HG02981 (cell line): Measurements from ENCODE around the gene FHL2.

Experiments
- ATAC-seq: cut with Tn5 transposase; IDR thresholded peaks from one replicate; pipeline ENCODE4 v1.9.1; 2021; ENCODE audit warnings: mild to moderate bottlenecking, moderate library complexity; ENCODE audit not compliant: unreplicated experiment

FHL2 gene, protein sequence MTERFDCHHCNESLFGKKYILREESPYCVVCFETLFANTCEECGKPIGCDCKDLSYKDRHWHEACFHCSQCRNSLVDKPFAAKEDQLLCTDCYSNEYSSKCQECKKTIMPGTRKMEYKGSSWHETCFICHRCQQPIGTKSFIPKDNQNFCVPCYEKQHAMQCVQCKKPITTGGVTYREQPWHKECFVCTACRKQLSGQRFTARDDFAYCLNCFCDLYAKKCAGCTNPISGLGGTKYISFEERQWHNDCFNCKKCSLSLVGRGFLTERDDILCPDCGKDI

DNA sequence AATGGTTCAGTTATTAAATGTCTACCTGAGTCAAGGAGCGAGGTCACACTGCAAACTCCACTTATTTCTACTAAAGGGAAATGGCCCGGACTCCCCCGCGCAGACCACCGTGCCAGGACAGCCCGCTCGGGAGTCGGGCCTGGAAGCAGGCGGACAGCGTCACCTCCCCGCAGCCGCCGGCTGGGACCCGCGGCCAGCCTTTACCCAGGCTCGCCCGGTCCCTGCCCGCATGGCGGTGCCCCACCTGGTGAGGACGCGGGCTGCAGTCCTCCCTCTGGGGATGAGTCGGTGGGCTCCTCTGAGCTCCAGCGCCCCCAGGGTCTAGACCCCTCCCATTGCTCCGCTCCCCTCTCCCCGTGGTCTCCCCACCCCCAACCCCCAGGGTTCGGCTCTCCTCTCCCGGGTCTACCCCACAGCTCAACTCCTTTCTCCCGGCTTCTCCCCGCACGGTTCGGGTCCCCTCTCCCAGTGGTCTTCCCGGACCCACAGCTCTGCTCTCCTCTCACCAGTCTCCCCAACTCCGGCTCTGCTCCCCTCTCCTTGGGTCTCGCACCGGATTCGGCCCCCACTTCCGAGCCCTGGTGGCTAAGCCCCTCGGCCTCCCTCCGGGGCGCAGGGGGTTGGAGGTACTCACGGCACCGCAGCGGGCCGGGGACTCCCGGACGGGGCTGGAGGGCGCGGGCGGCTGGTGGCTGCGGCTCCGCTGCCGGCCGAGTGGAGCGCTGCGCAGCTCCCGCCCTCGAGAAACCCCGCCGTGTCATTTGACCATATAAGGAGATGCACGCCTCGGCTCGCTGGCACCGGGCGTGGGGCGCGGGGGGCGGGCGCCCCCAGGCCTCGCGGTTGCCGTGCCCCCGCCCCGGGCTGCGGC is at the start of gene FHL2:
FHL2 (minus strand) TSS at position 716 of the 871 bp plus-strand sequence. CDS start 12,535 bp downstream, outside the sequence.
- ATAC-seq, result peak; percentile 100

DNA sequence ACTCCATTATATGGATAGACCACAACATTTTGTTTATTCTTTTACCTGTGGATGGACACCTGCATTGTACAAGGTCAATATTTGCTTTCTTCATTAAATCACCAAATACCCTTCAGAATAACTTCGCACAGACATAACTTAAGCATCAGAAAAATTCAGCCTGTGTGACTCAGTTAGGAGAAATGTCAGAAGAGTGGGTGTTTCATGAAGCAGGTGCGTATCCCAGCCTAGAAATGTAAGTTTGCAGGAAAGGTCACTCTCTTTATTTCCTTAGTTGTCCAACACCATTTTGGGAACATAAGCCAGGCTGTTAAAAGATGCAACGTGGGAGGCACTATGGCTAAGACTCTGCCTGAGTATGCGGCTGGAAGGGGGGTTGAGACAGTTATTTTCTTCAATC is 48.6 kb upstream of the FHL2 start:
- ATAC-seq, result no peak

DNA sequence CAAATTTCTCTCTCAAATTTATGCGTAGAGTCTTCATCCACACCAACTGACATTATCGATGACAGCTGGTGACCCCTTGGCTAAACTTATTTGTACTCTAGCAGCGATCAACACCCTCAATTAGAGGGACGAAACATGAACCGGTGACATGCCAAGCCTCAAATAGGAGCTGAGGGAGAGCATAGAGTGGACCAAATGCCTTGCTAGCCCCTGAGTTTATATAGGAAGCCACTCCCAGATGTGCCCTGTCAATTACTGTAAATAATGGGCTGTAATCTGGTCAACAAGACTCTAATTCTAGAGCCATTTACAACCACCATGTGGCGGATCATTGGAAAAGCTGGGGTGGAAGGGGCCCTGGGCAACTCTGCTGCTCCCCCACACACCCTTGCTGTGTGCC is 47.6 kb upstream of the FHL2 start:
- ATAC-seq, result no peak

DNA sequence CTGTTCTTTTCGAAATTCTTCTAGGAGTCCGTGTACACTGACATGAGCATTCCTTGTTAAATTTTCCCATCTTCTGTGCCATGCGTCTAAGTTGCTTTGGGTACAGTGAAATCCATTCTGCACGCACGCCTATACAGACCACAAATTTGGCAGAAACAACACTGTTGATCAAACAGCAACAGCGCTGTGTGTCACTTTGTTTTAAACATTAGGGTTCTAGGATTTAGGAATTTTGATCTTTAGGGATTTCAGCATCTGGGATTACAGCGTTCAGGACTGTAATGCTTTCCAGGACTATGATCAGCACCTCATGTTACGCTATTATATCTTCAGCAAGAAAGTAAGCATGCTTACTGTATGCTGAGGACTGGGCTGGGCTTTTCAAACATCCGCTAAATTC is 47.1 kb upstream of the FHL2 start:
- no peak for ATAC-seq

DNA sequence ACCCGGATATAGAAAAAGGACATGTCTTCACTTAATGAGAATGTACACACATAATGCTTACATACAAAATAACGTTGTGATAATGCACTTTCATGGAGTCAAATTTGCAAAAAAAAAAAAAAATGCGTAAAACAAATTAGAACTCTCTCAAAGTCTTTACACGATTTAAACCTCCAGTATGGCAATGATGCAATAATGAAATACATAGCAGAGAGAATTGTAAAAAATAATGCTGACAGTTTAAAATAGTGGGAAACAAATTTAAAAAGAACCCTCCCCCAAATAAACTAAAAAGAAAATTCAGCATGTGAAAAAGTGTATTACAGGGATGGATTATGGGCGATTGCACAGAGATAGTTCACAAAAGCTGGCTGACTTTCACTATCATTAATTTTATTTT is 46.6 kb upstream of the FHL2 start:
- no peak for ATAC-seq

DNA sequence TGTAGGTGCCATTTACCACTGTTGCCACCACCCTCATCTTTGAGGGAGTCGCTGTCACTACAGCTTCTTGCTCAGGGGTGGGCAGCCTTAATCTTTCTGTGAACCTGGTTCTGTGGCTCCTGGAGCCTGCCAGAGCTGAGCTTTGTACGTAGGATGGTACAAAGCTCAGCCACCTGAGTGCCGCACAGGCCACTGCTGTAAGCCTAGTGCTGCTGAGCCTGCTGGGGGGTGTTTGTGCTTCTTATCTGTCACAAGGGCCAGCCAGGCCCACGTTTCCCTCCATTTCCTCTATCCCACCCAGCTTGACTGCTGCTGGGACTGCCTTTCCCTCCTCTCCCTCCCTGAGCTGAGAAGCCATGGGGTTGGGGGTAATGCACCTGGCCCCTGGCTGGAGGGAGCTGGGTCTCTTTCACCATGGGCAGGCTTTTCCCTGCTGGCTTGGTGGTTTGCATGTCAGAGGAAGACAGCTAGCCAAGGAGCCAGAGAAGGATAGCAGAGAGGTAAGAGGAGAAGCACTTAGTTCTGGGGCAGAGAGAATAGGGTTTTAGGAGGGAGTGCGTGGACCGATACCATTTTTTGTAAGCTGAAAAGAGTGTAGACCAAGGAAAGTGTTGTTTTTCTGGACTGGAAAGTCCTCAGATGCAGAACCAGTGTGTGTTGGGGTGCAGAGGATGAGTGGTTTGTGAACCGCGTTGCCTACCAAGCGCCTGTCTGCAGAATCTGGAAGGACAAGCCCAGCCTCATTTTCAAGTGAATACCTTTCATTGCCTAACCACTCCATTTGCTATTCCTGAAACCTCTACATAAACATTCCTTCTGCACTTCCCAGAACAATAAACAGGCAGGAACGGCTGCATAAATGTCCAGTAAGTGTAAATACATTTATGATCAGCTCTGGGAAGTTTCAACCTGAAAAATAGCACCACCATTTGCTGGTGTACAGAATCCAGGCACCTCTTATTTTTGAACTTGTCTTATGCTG is 45.1 kb upstream of the FHL2 start:
- no peak for ATAC-seq

DNA sequence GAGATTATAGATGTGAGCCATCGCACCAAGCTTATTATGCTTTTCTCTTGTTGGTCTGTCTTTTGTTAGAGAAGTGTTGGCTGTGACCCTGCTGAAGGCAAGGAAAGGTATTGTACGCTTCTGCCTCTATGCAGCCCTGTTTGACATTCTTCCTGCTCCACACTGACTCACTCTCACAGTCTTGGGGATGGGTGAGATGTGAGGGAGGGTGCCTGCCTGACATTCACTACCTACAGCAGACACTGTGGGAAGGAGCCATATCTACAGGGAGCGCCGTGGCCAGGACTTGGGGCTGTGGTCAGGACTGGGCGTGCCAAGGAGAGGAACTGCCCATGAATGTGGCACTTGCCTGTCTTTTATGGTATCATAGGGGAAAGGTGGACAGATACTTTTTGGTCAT is 43.9 kb upstream of the FHL2 start:
- ATAC-seq, result no peak

DNA sequence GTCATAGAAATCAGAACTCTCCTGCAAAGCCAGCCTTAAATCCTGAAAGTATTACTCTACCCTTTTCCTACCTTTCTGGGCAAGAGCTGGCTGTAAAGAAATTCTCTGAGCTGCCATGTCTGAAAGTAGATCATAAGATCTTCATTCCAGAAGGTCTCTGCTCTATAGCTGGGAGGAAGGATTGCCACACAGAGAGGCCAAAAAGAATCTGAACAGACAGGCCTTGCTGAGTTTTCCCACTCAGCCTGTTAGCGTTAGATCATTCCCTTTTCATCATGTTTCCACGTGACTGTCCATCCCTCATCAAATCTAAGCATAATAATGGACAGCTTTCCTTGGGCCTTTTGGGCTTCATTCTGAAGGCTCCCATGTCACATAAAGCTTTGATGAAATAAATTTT is 43.2 kb upstream of the FHL2 start:
- ATAC-seq, result no peak

DNA sequence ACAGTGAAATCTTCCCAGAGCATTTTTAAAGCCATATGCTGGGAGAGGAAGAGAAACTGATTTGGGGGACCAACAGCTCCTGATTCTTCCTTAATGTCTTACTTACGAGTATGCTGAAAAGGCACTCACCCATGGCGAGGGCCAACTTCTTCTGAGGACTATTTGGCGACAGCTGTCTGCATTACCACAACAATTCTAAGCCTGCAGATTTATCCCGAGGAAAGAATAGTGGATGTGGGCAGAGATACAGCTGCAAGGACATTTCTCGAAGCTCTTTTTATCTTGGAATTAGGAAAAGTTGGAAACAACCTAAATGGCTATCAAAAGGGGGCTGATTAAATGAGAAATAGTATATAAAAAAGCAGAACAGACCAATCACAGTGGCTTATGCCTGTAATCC is 40.3 kb upstream of the FHL2 start:
- ATAC-seq, result no peak

DNA sequence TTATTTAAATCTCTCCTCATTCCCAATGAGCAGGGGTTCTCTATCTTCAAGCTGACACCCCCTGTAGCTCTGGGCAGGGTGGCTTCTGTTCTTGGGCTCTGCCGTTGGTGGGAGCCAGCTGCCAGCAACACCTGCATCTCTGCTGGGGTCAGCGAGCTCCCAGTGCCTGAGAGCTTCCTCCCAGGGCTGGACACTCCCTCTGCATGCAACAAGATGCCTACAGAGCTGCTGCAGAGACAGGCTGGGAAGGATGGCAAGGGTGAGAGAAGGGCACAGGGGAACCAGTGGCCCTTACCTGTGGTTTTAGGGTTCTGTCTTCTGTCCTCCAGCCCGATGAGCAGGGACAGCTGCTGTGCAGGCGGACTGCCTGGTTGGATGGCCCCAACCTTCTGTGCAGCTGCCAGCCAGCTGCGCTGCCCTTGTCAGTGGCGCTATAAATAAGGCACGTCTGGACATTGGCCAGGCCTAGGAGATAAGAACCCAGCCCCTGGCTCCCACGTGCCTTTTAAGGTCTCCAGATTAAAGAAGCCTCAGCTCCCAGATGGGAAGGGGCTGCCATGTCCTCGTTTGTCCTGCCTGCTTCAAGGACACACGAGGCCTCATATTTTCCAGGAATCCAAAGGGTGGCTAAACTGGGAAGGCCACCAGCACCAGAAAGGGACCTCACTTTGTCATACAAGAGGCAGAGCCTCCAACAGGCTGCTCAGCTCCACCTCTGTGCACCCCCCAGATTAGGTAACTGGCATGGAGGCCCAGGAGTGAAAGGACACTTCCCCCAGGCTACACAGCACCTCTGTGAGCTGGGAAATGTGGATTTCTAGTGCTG is 39.5 kb upstream of the FHL2 start:
- no peak for ATAC-seq

DNA sequence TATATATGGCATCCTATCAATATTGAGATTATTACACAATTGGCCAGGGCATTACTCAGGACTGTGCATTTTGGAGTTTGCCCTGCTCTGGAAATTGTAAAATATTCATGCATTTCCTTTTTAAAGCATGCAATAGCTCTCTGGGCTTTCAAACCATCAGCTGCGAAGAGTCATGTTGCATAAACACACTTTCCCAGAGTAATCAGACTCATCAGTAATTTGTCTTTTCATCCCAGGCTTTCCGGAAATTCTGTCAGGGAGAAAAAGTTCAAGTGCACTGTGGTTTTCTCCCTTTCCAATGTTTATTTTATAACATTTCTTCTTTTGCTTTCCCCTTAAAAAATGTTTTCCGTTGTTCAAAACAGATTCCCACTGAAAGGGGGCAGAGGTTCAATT is 38.9 kb upstream of the FHL2 start:
- ATAC-seq, result no peak

DNA sequence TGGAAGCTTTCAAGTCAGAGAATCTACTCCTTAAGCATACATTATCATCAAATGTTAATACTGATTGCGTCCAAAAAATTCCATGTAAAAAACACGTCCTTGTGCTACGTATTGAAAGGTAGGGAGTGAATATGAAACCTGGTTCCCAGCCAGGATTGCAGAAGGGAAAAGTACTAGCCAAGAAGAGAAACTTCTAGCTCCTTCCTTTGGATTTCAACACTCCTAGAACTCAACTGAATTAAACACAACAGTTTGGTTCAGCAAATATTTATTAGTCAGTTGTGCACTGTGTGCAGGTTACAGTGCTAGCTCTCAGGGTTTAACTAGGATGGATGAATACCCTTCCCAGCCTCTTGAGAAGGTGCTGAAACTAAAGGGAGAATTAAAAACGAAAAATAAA is 33.9 kb upstream of the FHL2 start:
- ATAC-seq, result no peak

DNA sequence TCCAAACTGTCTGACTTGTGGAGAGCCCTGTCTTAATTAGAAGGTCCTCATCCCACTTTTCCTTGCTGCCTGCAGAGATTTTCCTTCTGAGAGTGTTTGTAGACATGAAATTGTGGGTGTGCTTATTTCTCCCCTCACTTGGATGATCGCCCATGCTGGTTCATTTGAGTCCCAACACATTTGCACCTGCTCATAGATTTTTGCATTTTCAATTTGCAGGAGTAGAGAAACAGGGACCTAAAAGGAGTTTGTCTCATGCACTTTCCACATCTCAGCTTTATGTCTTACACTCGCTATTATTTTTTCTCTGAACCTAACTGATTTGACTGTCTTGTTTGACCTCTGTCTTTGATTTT is 33.2 kb upstream of the FHL2 start:
- ATAC-seq, result no peak

DNA sequence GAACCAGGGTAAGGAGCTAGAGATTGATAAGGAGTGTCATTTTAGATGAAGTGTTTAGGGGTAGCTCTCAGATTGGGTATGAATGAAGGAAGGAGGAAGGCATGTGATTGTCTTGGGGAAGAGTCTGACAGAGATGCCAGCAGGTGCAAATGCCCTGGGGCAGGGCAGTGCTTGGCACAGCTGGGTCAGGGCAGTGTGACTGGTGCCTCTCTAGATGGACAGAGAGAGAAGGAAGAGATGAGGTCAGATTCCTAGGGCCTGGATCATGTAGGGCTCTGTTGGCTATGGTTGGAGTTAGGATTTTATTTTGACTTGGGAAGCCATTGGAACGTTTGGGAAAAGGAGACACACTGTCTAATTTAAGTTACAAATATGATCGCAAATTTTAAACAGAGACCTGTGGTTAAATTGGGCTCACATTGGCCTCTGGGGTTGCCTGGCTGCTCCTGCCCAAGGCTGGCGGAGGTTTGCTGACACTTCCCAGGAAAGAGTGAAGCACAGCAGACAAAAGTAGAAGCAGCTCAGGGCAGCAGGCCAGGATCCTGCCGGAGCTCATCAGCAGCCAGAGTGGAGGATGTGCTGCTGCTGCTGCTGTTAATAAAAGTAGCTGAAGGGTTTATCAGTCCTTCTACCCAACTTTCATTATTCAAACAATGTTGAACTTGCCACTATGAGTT is 32.7 kb upstream of the FHL2 start:
- no peak for ATAC-seq

DNA sequence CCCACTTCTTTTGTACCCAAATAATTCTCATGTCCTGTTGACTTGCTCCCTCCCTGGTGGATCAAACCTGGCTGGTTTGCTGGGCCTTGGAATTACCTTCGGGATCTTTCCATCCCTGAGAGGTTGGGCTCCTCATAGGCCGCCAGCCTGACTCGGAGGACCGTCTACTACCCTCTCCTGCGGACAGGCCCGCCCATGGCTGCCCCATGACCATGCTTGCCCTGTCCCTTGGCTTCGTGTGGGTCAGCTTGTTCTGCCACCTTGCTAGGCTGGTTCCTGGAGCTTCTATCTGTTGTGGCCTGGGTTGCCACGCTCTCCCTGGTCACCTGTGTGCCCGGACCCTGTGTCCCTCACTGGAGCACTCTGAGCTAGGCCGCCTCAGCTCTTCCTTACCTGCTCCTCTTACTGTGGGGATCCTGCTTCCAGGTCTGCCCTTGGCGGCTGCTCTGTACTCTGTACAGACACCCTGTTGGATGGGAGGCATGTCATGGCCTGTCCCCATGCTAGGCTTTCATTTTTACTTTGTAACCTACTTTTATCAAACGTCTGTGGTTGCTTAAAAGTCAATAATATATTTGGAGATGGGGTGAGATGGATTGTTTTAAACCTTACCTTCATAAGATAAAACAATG is 29.7 kb upstream of the FHL2 start:
- ATAC-seq, result no peak

DNA sequence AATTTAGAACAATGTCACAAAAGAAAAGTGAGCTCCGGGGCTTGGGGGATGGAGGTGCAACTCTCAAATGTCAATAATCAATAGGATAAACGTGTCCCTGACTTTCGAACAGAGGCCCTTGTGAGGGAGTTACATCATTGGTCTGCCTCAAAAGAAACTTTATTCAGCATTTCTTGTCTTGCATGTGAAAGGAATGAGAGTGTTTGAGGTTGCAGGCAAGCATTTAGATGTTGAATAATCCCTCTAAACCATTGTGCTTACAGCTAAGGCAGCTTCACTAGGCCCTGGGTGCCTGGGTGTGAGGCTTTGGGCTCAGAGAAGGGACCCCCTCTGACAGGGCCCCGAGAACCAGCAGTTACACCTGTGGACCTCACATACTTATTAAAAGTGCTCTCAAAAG is 28.6 kb upstream of the FHL2 start:
- no peak for ATAC-seq

DNA sequence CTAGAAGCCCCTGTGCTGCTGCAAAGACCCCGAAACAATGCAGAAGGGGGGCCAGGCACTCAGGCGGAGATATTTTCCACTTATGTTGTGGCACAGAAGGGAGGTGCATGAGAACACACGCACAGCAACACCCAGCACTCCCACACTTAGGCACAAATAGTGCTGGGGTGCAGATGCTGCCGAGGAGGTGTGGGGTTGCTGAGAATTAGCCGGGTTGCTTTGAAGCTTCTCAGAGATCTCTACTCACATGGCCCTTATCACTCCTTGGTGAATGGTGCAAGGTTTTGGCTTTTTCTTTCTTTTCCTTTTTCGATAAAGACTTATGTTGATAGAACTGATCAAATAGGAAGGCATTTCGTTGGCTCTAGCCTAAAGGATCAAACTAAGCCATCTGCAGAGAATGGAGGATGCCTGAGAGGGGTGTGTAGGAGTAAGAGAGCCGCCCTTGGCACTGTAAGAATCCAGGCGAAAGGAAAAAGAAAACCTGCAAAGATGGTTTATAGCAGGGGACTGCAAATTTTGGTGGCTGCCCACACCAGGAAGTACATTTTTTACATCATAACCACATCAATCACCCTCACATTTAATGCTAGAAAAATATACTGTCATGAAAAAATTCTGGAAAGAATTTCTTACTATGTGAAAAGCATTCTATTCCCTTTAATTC is 27.9 kb upstream of the FHL2 start:
- ATAC-seq, result no peak

DNA sequence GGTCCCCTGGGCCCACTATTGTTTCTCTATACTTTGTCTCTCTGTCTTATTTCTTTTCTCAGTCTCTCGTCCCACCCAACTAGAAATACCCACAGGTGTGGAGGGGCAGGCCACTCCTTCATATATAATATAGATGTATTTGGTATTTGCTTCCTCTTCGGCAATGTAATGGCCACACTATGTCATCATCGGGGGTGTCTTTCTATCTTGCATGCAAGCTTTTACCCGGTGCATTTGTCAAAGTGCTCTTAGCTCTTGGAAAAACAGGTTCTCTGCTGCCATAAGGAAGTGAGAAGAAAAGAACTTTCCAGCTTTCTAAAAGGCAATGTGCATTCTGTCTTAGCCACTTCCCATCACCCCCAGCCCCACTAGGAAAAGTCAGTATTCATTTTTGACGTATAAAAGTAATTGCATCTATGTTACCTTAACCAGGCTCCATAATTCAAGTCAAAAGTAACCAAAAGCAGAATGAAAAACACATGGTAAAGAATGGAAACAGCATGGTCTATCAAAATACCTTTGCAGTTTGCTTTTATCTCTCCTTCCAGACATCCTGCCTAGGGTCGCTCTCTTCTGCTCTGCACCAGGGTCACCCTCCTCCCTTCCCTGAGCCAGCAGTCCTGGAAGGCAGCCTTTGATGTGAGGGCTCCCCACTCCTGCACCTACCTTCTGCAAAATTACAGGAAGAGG is 27.2 kb upstream of the FHL2 start:
- no peak for ATAC-seq
